HepG2 (cell line): ENCODE data around the gene CYP26B1. TPM values are rescaled to one million over a fixed set of nuclear protein-coding genes. Genes with fewer than 3 reads are reported as not detected.

Source experiments
- ATAC-seq: fragments of 200-7000 bp; cut with Tn5 transposase; 3 replicates; pipeline ENCODE4 v1.9.1; 2020; ENCODE audit warnings: mild to moderate bottlenecking, moderate library complexity
- BruUV-seq: library from RNA; stranded (reverse); fragments of 400-500 nt; replicated peaks from 2 replicates; lab custom pipeline; 2021; lab: Mats Ljungman, UMichigan
- CTCF ChIA-PET: fragments of 300-600 bp; formaldehyde crosslinking; extraction: SDS; loops from one replicate; lab custom pipeline; 2021; ENCODE audit warnings: low total read pairs, inconsistent platforms, low intra/inter-chr PET ratio; lab: Yijun Ruan, JAX
- POLR2A ChIA-PET: fragments of 350-600 bp; sonication (Branson Sonifier 250); formaldehyde crosslinking; loops from one replicate; lab custom pipeline; 2020; ENCODE audit warnings: antibody characterized with exemption, inconsistent platforms; lab: Yijun Ruan, JAX
- DNase-seq: peaks from one replicate; pipeline ENCODE4 v3.0.0-alpha.2; 2015; ENCODE audit warnings: low spot score
- FAIRE-seq: peaks from 3 replicates; lab custom pipeline; 2011; peaks lifted over from hg19 to GRCh38; lab: Jason Lieb, UNC
- H2AFZ ChIP-seq: one replicate; pipeline ENCODE4 v1.6.1; 2011; ENCODE audit warnings: low read length, inconsistent platforms
- H3K27ac ChIP-seq: fragments of 300-600 bp; 3 replicates; pipeline ENCODE4 v1.8.0; 2011; ENCODE audit warnings: mixed run types, mild to moderate bottlenecking, mixed read lengths, low read length, inconsistent platforms; ENCODE audit not compliant: insufficient read depth; ENCODE audit errors: extremely low read length
- H3K27me3 ChIP-seq, 2 experiments: fragments of 200-600 bp in 1 of 2; 2 replicates in 1 of 2; 3 replicates in 1 of 2; pipeline versions ENCODE4 v1.6.0 to v1.8.0; 2011; ENCODE audit warnings: low read length in 2 of 2, mild to moderate bottlenecking in 2 of 2, moderate library complexity in 2 of 2, inconsistent platforms in 1 of 2; ENCODE audit not compliant: insufficient read depth in 2 of 2, control insufficient read depth in 1 of 2
- H3K36me3 ChIP-seq, 2 experiments: fragments of 200-600 bp in 1 of 2; replicated peaks in 1 of 2; 2 replicates in 1 of 2; 3 replicates in 1 of 2; pipeline versions ENCODE4 v1.5.1 to v1.8.0; 2011; ENCODE audit warnings: low read length in 2 of 2, inconsistent platforms in 1 of 2; ENCODE audit not compliant: insufficient read depth in 2 of 2, control insufficient read depth in 1 of 2
- H3K4me1 ChIP-seq: 2 replicates; pipeline ENCODE4 v1.5.1; 2012; ENCODE audit warnings: low read length, inconsistent platforms; ENCODE audit not compliant: insufficient read depth
- H3K4me2 ChIP-seq: 2 replicates; pipeline ENCODE4 v1.6.0; 2011; ENCODE audit warnings: low read depth, low read length, inconsistent platforms
- H3K4me3 ChIP-seq, 3 experiments: fragments of 200-600 bp in 1 of 3; sonication (generic), shearing (Covaris generic) in 1 of 3; replicated peaks in 1 of 3; 2 replicates each; pipeline ENCODE4 v1.5.1; 2011 to 2016; ENCODE audit warnings: low read length in 3 of 3, inconsistent platforms in 2 of 3, low read depth in 2 of 3, mild to moderate bottlenecking in 2 of 3, control low read depth in 1 of 3, mixed read lengths in 1 of 3; ENCODE audit not compliant: insufficient read depth in 1 of 3
- H3K79me2 ChIP-seq: one replicate; pipeline ENCODE4 v1.6.1; 2011; ENCODE audit warnings: low read length, inconsistent platforms; ENCODE audit not compliant: insufficient read depth
- H3K9ac ChIP-seq: 2 replicates; pipeline ENCODE4 v1.6.0; 2011; ENCODE audit warnings: mild to moderate bottlenecking, low read depth, low read length, inconsistent platforms; ENCODE audit not compliant: insufficient read depth
- H3K9me3 ChIP-seq: 2 replicates; pipeline ENCODE4 v1.5.1; 2012; ENCODE audit warnings: mild to moderate bottlenecking, low read length
- H4K20me1 ChIP-seq: 2 replicates; pipeline ENCODE4 v1.6.0; 2011; ENCODE audit warnings: inconsistent platforms, mild to moderate bottlenecking, low read length, moderate library complexity; ENCODE audit not compliant: insufficient read depth
- AGO2 ChIP-seq: fragments of 200-400 bp; formaldehyde crosslinking; optimal IDR thresholded peaks from 2 replicates; pipeline ENCODE3; 2017; ENCODE audit warnings: mild to moderate bottlenecking, low read depth, low read length, moderate library complexity
- AHR ChIP-seq: IDR thresholded peaks from 2 replicates; pipeline ENCODE4 v1.6.1; 2018; ENCODE audit warnings: missing genetic modification reagents, missing compliant biosample characterization
- CBX5 ChIP-seq: sonication (generic); formaldehyde crosslinking; IDR thresholded peaks from 2 replicates; pipeline ENCODE4 v1.4.0; 2020; ENCODE audit warnings: missing genetic modification reagents, borderline replicate concordance
- ESRRA ChIP-seq: sonication (generic); formaldehyde crosslinking; IDR thresholded peaks from 2 replicates; pipeline ENCODE4 v1.5.1; 2020; ENCODE audit warnings: mild to moderate bottlenecking, low read depth, missing genetic modification reagents
- GATAD2A ChIP-seq: IDR thresholded peaks from 2 replicates; pipeline ENCODE4 v1.6.1; 2016
- PBX3 ChIP-seq: sonication (generic); formaldehyde crosslinking; IDR thresholded peaks from 2 replicates; pipeline ENCODE4 v1.8.1; 2023; ENCODE audit warnings: missing genetic modification reagents, inconsistent platforms, borderline replicate concordance
- PCBP1 ChIP-seq: fragments of 200-400 bp; formaldehyde crosslinking; IDR thresholded peaks from 2 replicates; pipeline ENCODE4 v1.6.1; 2017; ENCODE audit warnings: mild to moderate bottlenecking, low read depth, low read length, borderline replicate concordance
- PRMT3 ChIP-seq: sonication (generic); formaldehyde crosslinking; IDR thresholded peaks from 2 replicates; pipeline ENCODE4 v1.8.1; 2022; ENCODE audit warnings: low read depth, mild to moderate bottlenecking, moderate library complexity, missing genetic modification reagents, borderline replicate concordance
- SMC3 ChIP-seq: IDR thresholded peaks from 2 replicates; pipeline ENCODE4 v1.6.1; 2011; ENCODE audit warnings: low read length, improper control_type of control experiment
- ZBTB3 ChIP-seq: sonication (generic); formaldehyde crosslinking; IDR thresholded peaks from 2 replicates; pipeline ENCODE4 v1.4.0; 2020; ENCODE audit warnings: low read depth, mild to moderate bottlenecking, moderate library complexity, missing genetic modification reagents, borderline replicate concordance
- ZBTB39 ChIP-seq: sonication (generic); formaldehyde crosslinking; IDR thresholded peaks from 2 replicates; pipeline ENCODE4 v1.5.0; 2020; ENCODE audit warnings: missing genetic modification reagents
- ZBTB7A ChIP-seq: sonication (generic); formaldehyde crosslinking; IDR thresholded peaks from 2 replicates; pipeline ENCODE4 v1.8.0; 2022; ENCODE audit warnings: mild to moderate bottlenecking, missing genetic modification reagents
- ZNF180 ChIP-seq: sonication (generic); formaldehyde crosslinking; IDR thresholded peaks from 2 replicates; pipeline ENCODE4 v1.4.0; 2020; ENCODE audit warnings: low read depth, missing genetic modification reagents, borderline replicate concordance
- WGBS: methylation state at CpG from one replicate; pipeline ENCODE4 v1.1.6; 2017; ENCODE audit warnings: low lambda C conversion rate; 5-methylcytosine and 5-hydroxymethylcytosine counted together
- in situ Hi-C: cut with HindIII; loops from 2 replicates; pipeline ENCODE4 v1.10.0; 2017; ENCODE audit warnings: low pct_unique_long_range_greater_than_20kb; ENCODE audit not compliant: extremely low pct_ligation_motif_present
- intact Hi-C: fragments of 100-400 bp; cut with micrococcal nuclease; formaldehyde crosslinking; loops from one replicate; pipeline ENCODE4 v1.10.0; 2022; ENCODE audit not compliant: unreplicated experiment
- polyA plus RNA-seq, 8 experiments: library from polyadenylated mRNA; depleted of rRNA in 3 of 8; stranded (reverse) in 7 of 8; unstranded in 1 of 8; fragments of >200 nt; fragmentation: Illumina TruSeq in 4 of 8; extraction: Trizol in 4 of 8; gene quantifications; 2 replicates each; pipeline versions ENCODE4 v1.2.1 to v1.2.3, GENCODE V29; 2011 to 2016; ENCODE audit warnings: low read depth in 4 of 8, missing spikeins in 1 of 8, mixed read lengths in 1 of 8; ENCODE audit not compliant: insufficient read depth in 1 of 8
- total RNA-seq, 5 experiments: library from RNA; depleted of rRNA; stranded (reverse); fragments of >200 nt; fragmentation: Illumina TruSeq; extraction: Trizol; gene quantifications; 2 replicates each; pipeline ENCODE4 v1.2.3, GENCODE V29; 2016; ENCODE audit warnings: low read depth in 1 of 5

The CYP26B1 gene
- total and polyA plus RNA-seq, 2 of the 13 experiments (the other 11 are each of a cell fraction or from before 2014, with no cell fraction given), result 0.05 to 0.07 TPM

GRCh38 chr2:72180351-72180750 is 32.7 kb upstream of the CYP26B1 start:
- H3K27ac ChIP-seq, result no peak overlapping the region
- no peaks in the 10 kb centered on the region for H3K4me1 ChIP-seq
- no peak overlapping the region for H3K4me3 ChIP-seq
- H3K27me3 ChIP-seq, result no peaks in the 10 kb centered on the region
- DNase-seq (no peak), FAIRE-seq (no peak), ATAC-seq (no peak)
- H3K79me2 ChIP-seq, result no peaks in the 10 kb centered on the region
- H2AFZ ChIP-seq, result no peak overlapping the region
- ChIA-PET POLR2A (no interaction called here), CTCF (no interaction called here)
- H3K9ac ChIP-seq, result no peak overlapping the region
- H3K36me3 ChIP-seq, result peaks cover 2 to 19% of the 10 kb centered on the region in 2 experiments; a peak in 2 of 5 replicates
- no peaks in the 10 kb centered on the region for H4K20me1 ChIP-seq
- intact Hi-C loops, result no loop called here
- in situ Hi-C loops, result no loop called here
- no peak overlapping the region for H3K4me2 ChIP-seq
- BruUV-seq, result no TSS peak
- TF ChIP-seq ZNF180 (no peak), ZBTB7A (CRISPR knock-in tag) (no peak), PRMT3 (CRISPR knock-in tag) (no peak), ESRRA (CRISPR knock-in tag) (no peak), AGO2 (no peak), ZBTB39 (CRISPR knock-in tag) (no peak), ZBTB3 (no peak), CBX5 (CRISPR knock-in tag) (no peak), PBX3 (CRISPR knock-in tag) (no peak), AHR (CRISPR knock-in tag) (no peak), PCBP1 (no peak), SMC3 (no peak), GATAD2A (CRISPR knock-in tag) (no peak)
- TF ChIP-seq, all 625 proteins: peak for 0
- 100% methylated on average over 1 of the region's 1 CpG for WGBS
- H3K9me3 ChIP-seq, result no peaks in the 10 kb centered on the region
